Erythroblast (primary cell): Measurements from ENCODE around the gene KIF4B.

ENCODE experiments used
- GATA1 ChIP-seq: IDR thresholded peaks from 2 replicates; pipeline ENCODE4 v1.6.1; 2011; ENCODE audit warnings: low read depth, mild to moderate bottlenecking, control low read depth, low read length, moderate library complexity
- POLR2A ChIP-seq: IDR thresholded peaks from 2 replicates; pipeline ENCODE4 v1.6.1; 2011; ENCODE audit warnings: mild to moderate bottlenecking, low read length

DNA sequence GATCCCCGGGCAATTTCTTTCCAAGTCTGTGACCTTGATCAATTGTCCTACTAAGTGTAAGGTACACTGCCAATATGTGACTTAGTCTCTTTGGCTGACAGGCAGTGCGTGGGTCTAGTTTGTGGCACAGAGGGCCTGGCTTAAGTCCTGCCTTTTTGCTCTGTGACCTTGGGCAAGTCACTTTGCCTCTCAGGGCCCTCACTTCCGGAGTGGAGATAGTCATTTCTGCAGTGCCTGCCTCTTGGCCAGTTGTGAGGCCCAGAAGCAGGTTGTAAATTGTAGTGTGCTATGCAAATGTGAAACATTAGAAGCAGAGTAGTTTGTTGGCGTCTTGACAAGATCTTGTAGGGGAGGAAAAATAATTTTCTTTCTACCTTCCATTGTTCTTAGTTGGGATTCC, 39.0 kb downstream of the KIF4B start:
- no peak for TF ChIP-seq POLR2A
- no peak for TF ChIP-seq GATA1
